GM06990 (cell line): ENCODE results near the gene LACTB.

ENCODE experiments used
- DNase-seq: peaks from one replicate; pipeline ENCODE4 v3.0.0-alpha.2; 2011; ENCODE audit not compliant: insufficient read length; ENCODE audit errors: extremely low read depth
- H3K27me3 ChIP-seq: replicated peaks from 2 replicates; pipeline ENCODE4 v1.6.0; 2011; ENCODE audit warnings: low read length; ENCODE audit not compliant: control insufficient read depth, insufficient read depth
- H3K36me3 ChIP-seq: 2 replicates; pipeline ENCODE4 v1.5.1; 2011; ENCODE audit warnings: low read length; ENCODE audit not compliant: control insufficient read depth, insufficient read depth
- H3K4me3 ChIP-seq: replicated peaks from 2 replicates; pipeline ENCODE4 v1.5.1; 2011; ENCODE audit warnings: low read depth, mild to moderate bottlenecking, control low read depth, low read length
- CTCF ChIP-seq: IDR thresholded peaks from 2 replicates; pipeline ENCODE4 v1.5.1; 2011; ENCODE audit warnings: low read length, control low read depth, mild to moderate bottlenecking, inconsistent platforms; ENCODE audit not compliant: insufficient read depth, poor library complexity, severe bottlenecking

The LACTB gene

GRCh38 chr15:63122002-63122875 is 578 bp downstream of the LACTB start:
- peak; percentile 87 for DNase-seq
- Histone ChIP-seq H3K27me3 (no peaks in the 10 kb centered on the region), H3K4me3 (peak overlapping the region; percentile 93), H3K36me3 (no peaks in the 10 kb centered on the region)
- no peak for TF ChIP-seq CTCF

- H3K36me3 ChIP-seq, result no peaks in the 10 kb centered on the region
These were observed 2.8 kb downstream of the LACTB start for GRCh38 chr15:63124506-63124905.

GRCh38 chr15:63126726-63127125 is 5.1 kb downstream of the LACTB start:
- Histone ChIP-seq H3K36me3 (no peaks in the 10 kb centered on the region), H3K4me3 (no peak overlapping the region), H3K27me3 (no peaks in the 10 kb centered on the region)
- no peak for DNase-seq
- no peak for TF ChIP-seq CTCF

More at GRCh38 chr15:63124506-63124905, 2.8 kb downstream of the LACTB start:
- TF ChIP-seq CTCF, result no peak
- H3K27me3 ChIP-seq, result no peaks in the 10 kb centered on the region
- no peak overlapping the region for H3K4me3 ChIP-seq
- DNase-seq, result no peak

- Histone ChIP-seq H3K36me3 (no peaks in the 10 kb centered on the region; the same call in 1 of the 2 replicates), H3K27me3 (no peaks in the 10 kb centered on the region), H3K4me3 (no peak overlapping the region)
- TF ChIP-seq CTCF, result no peak
- no peak for DNase-seq
These were observed 12.1 kb downstream of the LACTB start for GRCh38 chr15:63133786-63134185.

GRCh38 chr15:63134245-63134985 is 12.8 kb downstream of the LACTB start:
- H3K4me3 ChIP-seq, result no peak overlapping the region
- no peaks in the 10 kb centered on the region; the same call in 1 of the 2 replicates for H3K36me3 ChIP-seq
- TF ChIP-seq CTCF, result no peak
- H3K27me3 ChIP-seq, result no peaks in the 10 kb centered on the region
- DNase-seq, result no peak
